ENCODE results near the gene KIF7.
"Not testable (repeated sequence)": the region's sequence is repeated elsewhere in the genome, so short reads cannot be mapped to it uniquely, and the experiment has no call there.

The KIF7 gene

GRCh38 chr15:89693091-89693490 lies 37.8 kb upstream of the KIF7 start:
- Histone ChIP-seq H3K14ac (ENCODE audit: low read length in 2 of 2) (no peak overlapping the region), H3K18ac (ENCODE audit: low read depth in 1 of 2, low read length in 2 of 2) (no peak overlapping the region), H2BK12ac (ENCODE audit: low read length in 2 of 2) (no peak overlapping the region), H4K8ac (ENCODE audit: low read length) (no peak overlapping the region), H2AFZ (ENCODE audit: low read depth, low read length) (no peak overlapping the region), H3K23ac (ENCODE audit: low read length in 2 of 2) (no peak overlapping the region), H3K4me2 (ENCODE audit: low read length, poor library complexity, severe bottlenecking) (no peak overlapping the region), H3K4ac (ENCODE audit: low read depth in 1 of 2, low read length in 2 of 2) (no peak overlapping the region), H3K4me1 (ENCODE audit: control insufficient read depth, insufficient read depth, low read depth, low read length) (peaks cover 9% of the 10 kb centered on the region), H3K9me3 (ENCODE audit: control insufficient read depth, low read length) (no peaks in the 10 kb centered on the region), H4K91ac (ENCODE audit: low read length) (no peak overlapping the region), H3K79me1 (replicated peaks; ENCODE audit: low read length, poor library complexity, severe bottlenecking) (peaks cover 8% of the 10 kb centered on the region), H3K4me3 (ENCODE audit: insufficient read depth in 1 of 2, low read depth in 1 of 2, low read length in 2 of 2) (no peak overlapping the region), H3K27me3 (ENCODE audit: control insufficient read depth in 1 of 2, insufficient read depth in 1 of 2, low read length in 2 of 2) (no peaks in the 10 kb centered on the region), H2BK120ac (ENCODE audit: low read depth, low read length) (no peak overlapping the region), H3K36me3 (ENCODE audit: control insufficient read depth in 1 of 2, insufficient read depth in 2 of 2, low read depth in 1 of 2, low read length in 2 of 2) (no peaks in the 10 kb centered on the region), H2BK15ac (ENCODE audit: low read depth, poor library complexity, severe bottlenecking) (no peak overlapping the region), H2AK5ac (ENCODE audit: low read length, severe bottlenecking) (no peak overlapping the region), H3K27ac (ENCODE audit: low read length, poor library complexity, severe bottlenecking) (no peak overlapping the region), H3K9ac (ENCODE audit: low read length) (no peak overlapping the region), H2BK5ac (ENCODE audit: low read depth, low read length, poor library complexity, severe bottlenecking) (no peak overlapping the region)
- 100% methylated on average over 1 of the region's 2 CpGs for WGBS
- no peak for DNase-seq

DNA sequence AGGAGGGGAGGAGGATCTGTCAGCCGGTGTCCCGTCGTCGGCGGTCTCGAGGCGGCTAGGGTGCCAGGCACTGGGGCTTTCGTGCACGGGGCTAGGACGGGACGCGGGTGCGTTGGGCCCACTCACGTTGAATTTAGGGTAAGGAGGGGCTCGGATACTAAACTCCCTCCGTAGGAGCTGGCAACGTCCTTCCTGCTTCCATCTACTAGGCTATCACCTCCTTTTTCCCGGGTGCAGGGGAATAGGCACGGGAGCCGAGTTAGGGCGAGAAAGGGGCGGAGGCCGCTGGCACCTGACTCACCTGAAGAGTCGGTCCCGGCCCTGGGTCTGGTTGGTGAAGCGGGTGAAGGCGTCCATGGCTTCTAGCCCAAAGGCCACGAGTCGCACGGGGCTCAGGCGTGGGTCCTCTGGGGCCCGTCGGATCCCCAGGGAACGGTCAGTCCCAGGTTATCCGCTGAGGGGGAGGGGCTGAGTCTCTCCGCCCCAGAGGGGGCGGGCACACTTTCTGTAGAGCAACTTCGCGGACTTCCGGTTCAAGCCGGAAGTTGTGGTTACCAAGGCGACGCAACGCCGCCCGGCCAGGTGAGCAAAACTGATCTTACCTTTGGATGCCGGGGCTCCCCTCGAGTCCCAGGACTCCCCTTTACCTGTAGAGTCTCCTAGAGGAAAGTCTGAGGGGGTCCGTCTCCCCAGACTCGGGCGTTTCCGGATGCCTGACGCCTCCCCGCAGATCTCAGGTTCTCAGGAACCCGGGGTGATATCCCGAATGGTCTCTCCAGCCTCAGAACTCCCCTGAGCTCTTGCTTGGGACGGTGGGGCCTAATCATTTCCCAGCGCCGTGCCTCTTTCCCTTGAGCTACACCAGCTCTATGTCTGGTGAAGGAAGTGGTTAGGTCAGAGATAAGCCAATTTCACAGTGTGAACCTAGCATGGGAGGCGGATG lies 35.3 kb upstream of the KIF7 start, which contains the start of the genes PEX11A and WDR93:
TSS of gene PEX11A (minus strand) at position 479 of the 943 bp plus-strand sequence. CDS start at position 357, 122 bp downstream.
TSS of gene WDR93 (plus strand) at position 536 of the 943 bp plus-strand sequence. CDS start 10,936 bp downstream, outside the sequence.
- WGBS, result 6% methylated on average over 49 of the region's 60 CpGs
- Histone ChIP-seq H2BK12ac (ENCODE audit: low read length in 2 of 2) (peak within 1 kb of the TSS in 1 of 2 experiments; percentile 72), H2AFZ (ENCODE audit: low read depth, low read length) (peak within 1 kb of the TSS; percentile 100), H3K9ac (ENCODE audit: low read length) (peak within 1 kb of the TSS; percentile 87), H3K27ac (ENCODE audit: low read length, poor library complexity, severe bottlenecking) (no peak within 1 kb of the TSS), H3K79me1 (replicated peaks; ENCODE audit: low read length, poor library complexity, severe bottlenecking) (peaks cover 8% of the 10 kb centered on the region), H3K9me3 (ENCODE audit: control insufficient read depth, low read length) (no peaks in the 10 kb centered on the region), H3K36me3 (ENCODE audit: control insufficient read depth in 1 of 2, insufficient read depth in 2 of 2, low read depth in 1 of 2, low read length in 2 of 2) (peaks cover 0 to 7% of the 10 kb centered on the region in 2 experiments), H3K14ac (ENCODE audit: low read length in 2 of 2) (peak within 1 kb of the TSS in 1 of 2 experiments; percentile 86), H3K4me1 (ENCODE audit: control insufficient read depth, insufficient read depth, low read depth, low read length) (peaks cover 9% of the 10 kb centered on the region), H2BK120ac (ENCODE audit: low read depth, low read length) (peak within 1 kb of the TSS; percentile 61), H2BK15ac (ENCODE audit: low read depth, poor library complexity, severe bottlenecking) (peak within 1 kb of the TSS; percentile 36), H3K4ac (ENCODE audit: low read depth in 1 of 2, low read length in 2 of 2) (peak within 1 kb of the TSS in 1 of 2 experiments; percentile 99), H3K4me3 (ENCODE audit: insufficient read depth in 1 of 2, low read depth in 1 of 2, low read length in 2 of 2) (peak within 1 kb of the TSS; percentile 96), H2BK5ac (ENCODE audit: low read depth, low read length, poor library complexity, severe bottlenecking) (no peak within 1 kb of the TSS), H3K27me3 (ENCODE audit: control insufficient read depth in 1 of 2, insufficient read depth in 1 of 2, low read length in 2 of 2) (no peaks in the 10 kb centered on the region), H3K23ac (ENCODE audit: low read length in 2 of 2) (peak within 1 kb of the TSS in 1 of 2 experiments; percentile 69), H3K18ac (ENCODE audit: low read depth in 1 of 2, low read length in 2 of 2) (peak within 1 kb of the TSS; percentile 81 to 93), H2AK5ac (ENCODE audit: low read length, severe bottlenecking) (no peak within 1 kb of the TSS), H3K4me2 (ENCODE audit: low read length, poor library complexity, severe bottlenecking) (peak within 1 kb of the TSS; percentile 97), H4K91ac (ENCODE audit: low read length) (peak within 1 kb of the TSS; percentile 85), H4K8ac (ENCODE audit: low read length) (peak within 1 kb of the TSS; percentile 98)
- peak; percentile 70 for DNase-seq

- peak overlapping the region in 1 of 2 experiments; percentile 93 for H3K18ac ChIP-seq (ENCODE audit: low read depth in 1 of 2, low read length in 2 of 2)
- not testable (repeated sequence) for H2AK5ac ChIP-seq (ENCODE audit: low read length, severe bottlenecking); H3K27ac ChIP-seq (ENCODE audit: low read length, poor library complexity, severe bottlenecking); H3K79me1 ChIP-seq (replicated peaks; ENCODE audit: low read length, poor library complexity, severe bottlenecking); H3K9me3 ChIP-seq (ENCODE audit: control insufficient read depth, low read length); H2BK15ac ChIP-seq (ENCODE audit: low read depth, poor library complexity, severe bottlenecking); H3K36me3 ChIP-seq (ENCODE audit: control insufficient read depth in 1 of 2, insufficient read depth in 2 of 2, low read depth in 1 of 2, low read length in 2 of 2); H3K27me3 ChIP-seq (ENCODE audit: control insufficient read depth in 1 of 2, insufficient read depth in 1 of 2, low read length in 2 of 2); H3K4me1 ChIP-seq (ENCODE audit: control insufficient read depth, insufficient read depth, low read depth, low read length); H2BK5ac ChIP-seq (ENCODE audit: low read depth, low read length, poor library complexity, severe bottlenecking); DNase-seq
- 85% methylated on average over 13 of the region's 15 CpGs for WGBS
- peak overlapping the region in 1 of 2 experiments; percentile 69 for H3K23ac ChIP-seq (ENCODE audit: low read length in 2 of 2)
- H3K4me2 ChIP-seq (ENCODE audit: low read length, poor library complexity, severe bottlenecking), result peak overlapping the region; percentile 97
- H2BK12ac ChIP-seq (ENCODE audit: low read length in 2 of 2), result peak overlapping the region in 1 of 2 experiments; percentile 72
- H2AFZ ChIP-seq (ENCODE audit: low read depth, low read length), result peak overlapping the region; percentile 100
- H2BK120ac ChIP-seq (ENCODE audit: low read depth, low read length), result peak overlapping the region; percentile 61
- H3K14ac ChIP-seq (ENCODE audit: low read length in 2 of 2), result peak overlapping the region in 1 of 2 experiments; percentile 86
- peak overlapping the region in 1 of 2 experiments; percentile 99 for H3K4ac ChIP-seq (ENCODE audit: low read depth in 1 of 2, low read length in 2 of 2)
- H3K4me3 ChIP-seq (ENCODE audit: insufficient read depth in 1 of 2, low read depth in 1 of 2, low read length in 2 of 2), result peak overlapping the region; percentile 96
- peak overlapping the region; percentile 98 for H4K8ac ChIP-seq (ENCODE audit: low read length)
- H4K91ac ChIP-seq (ENCODE audit: low read length), result peak overlapping the region; percentile 85
- H3K9ac ChIP-seq (ENCODE audit: low read length), result peak overlapping the region; percentile 87
These were observed 34.6 kb upstream of the KIF7 start for GRCh38 chr15:89689930-89690275.

DNA sequence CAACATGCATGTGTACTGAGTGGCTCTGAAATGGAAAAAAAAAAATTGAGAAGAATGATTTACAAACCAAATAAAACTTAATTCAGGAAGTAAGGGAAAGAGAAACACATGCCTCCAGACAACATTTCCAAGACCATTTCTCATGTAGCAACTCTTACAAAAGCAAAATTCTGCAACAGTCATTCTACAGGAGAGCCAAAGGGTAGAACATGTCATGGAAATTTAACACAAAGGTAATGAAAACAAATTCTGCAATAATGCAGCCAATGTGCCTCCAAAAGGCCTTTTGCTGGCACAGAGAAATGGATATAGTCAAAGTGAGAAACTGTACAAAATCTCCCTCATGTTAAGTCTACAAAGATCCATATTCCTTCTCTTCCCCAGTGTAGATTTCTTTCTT lies 31.3 kb upstream of the KIF7 start:
- H4K8ac ChIP-seq (ENCODE audit: low read length), result no peak overlapping the region

More for the DNA sequence above, 31.3 kb upstream of the KIF7 start:
- Histone ChIP-seq H2BK15ac (ENCODE audit: low read depth, poor library complexity, severe bottlenecking) (no peak overlapping the region), H3K9me3 (ENCODE audit: control insufficient read depth, low read length) (no peaks in the 10 kb centered on the region), H2AK5ac (ENCODE audit: low read length, severe bottlenecking) (no peak overlapping the region), H3K27ac (ENCODE audit: low read length, poor library complexity, severe bottlenecking) (no peak overlapping the region), H3K18ac (ENCODE audit: low read depth in 1 of 2, low read length in 2 of 2) (no peak overlapping the region), H3K23ac (ENCODE audit: low read length in 2 of 2) (no peak overlapping the region), H3K4ac (ENCODE audit: low read depth in 1 of 2, low read length in 2 of 2) (no peak overlapping the region), H2BK120ac (ENCODE audit: low read depth, low read length) (no peak overlapping the region), H3K4me1 (ENCODE audit: control insufficient read depth, insufficient read depth, low read depth, low read length) (peaks cover 9% of the 10 kb centered on the region), H3K79me1 (replicated peaks; ENCODE audit: low read length, poor library complexity, severe bottlenecking) (peaks cover 8% of the 10 kb centered on the region), H3K36me3 (ENCODE audit: control insufficient read depth in 1 of 2, insufficient read depth in 2 of 2, low read depth in 1 of 2, low read length in 2 of 2) (peaks cover 0 to 22% of the 10 kb centered on the region in 2 experiments), H2BK12ac (ENCODE audit: low read length in 2 of 2) (no peak overlapping the region), H3K4me2 (ENCODE audit: low read length, poor library complexity, severe bottlenecking) (no peak overlapping the region), H4K91ac (ENCODE audit: low read length) (no peak overlapping the region), H2BK5ac (ENCODE audit: low read depth, low read length, poor library complexity, severe bottlenecking) (no peak overlapping the region), H2AFZ (ENCODE audit: low read depth, low read length) (no peak overlapping the region), H3K27me3 (ENCODE audit: control insufficient read depth in 1 of 2, insufficient read depth in 1 of 2, low read length in 2 of 2) (no peaks in the 10 kb centered on the region), H3K9ac (ENCODE audit: low read length) (no peak overlapping the region), H3K4me3 (ENCODE audit: insufficient read depth in 1 of 2, low read depth in 1 of 2, low read length in 2 of 2) (no peak overlapping the region), H3K14ac (ENCODE audit: low read length in 2 of 2) (no peak overlapping the region)
- DNase-seq, result no peak
